ENCODE measurements around the gene NTHL1. TPM values are rescaled to one million over a fixed set of nuclear protein-coding genes. Genes with fewer than 3 reads are reported as not detected.

Gene NTHL1
- total and polyA plus RNA-seq, 2 of the 13 experiments (the other 11 are each of a cell fraction or from before 2014, with no cell fraction given): 47.5 to 64.9 TPM

MicroRNAs encoded within 50 kb of the gene (microRNA counts, 767-probe panel; counts per million panel counts)
- microRNA hsa-miR-1225-3p (not detected), microRNA hsa-miR-1225-5p (not detected)

Small RNA genes within 50 kb of the gene (microRNA-seq; reads per million reads assigned to microRNA genes)
- not detected for gene MIR1225

Small RNA genes within 50 kb of the gene (small RNA-seq; reads per million reads assigned to genes)
- gene MIR1225 (ENCODE audit: insufficient read depth in 2 of 3, insufficient read length in 3 of 3, low read depth in 2 of 3, low replicate concordance in 1 of 3): 0 reads per million in 3 experiments
- 0 reads per million in 3 experiments for gene RN7SL219P (ENCODE audit: insufficient read depth in 2 of 3, insufficient read length in 3 of 3, low read depth in 2 of 3, low replicate concordance in 1 of 3)

Other genes starting within 250 kb of the NTHL1 start
- gene HAGH, start 221.0 kb downstream of the NTHL1 start, total RNA-seq (2016; rRNA removed; fragmentation: Illumina TruSeq; extraction: Trizol): 55.6 and 70.4 TPM in 2 replicates
- 95.4 and 110 TPM in 2 replicates for gene HAGH, start 221.0 kb downstream of the NTHL1 start, polyA plus RNA-seq (2011; rRNA removed)
- 45.3 and 55.1 TPM in 2 replicates for gene FAHD1, start 220.6 kb downstream of the NTHL1 start, total RNA-seq (2016; rRNA removed; fragmentation: Illumina TruSeq; extraction: Trizol)
- 39.0 and 45.0 TPM in 2 replicates for gene FAHD1, start 220.6 kb downstream of the NTHL1 start, polyA plus RNA-seq (2011; rRNA removed)
- gene MEIOB, start 175.7 kb downstream of the NTHL1 start, total RNA-seq (2016; rRNA removed; fragmentation: Illumina TruSeq; extraction: Trizol): not detected in 2 replicates
- 0.05 and 0.17 TPM in 2 replicates for gene MEIOB, start 175.7 kb downstream of the NTHL1 start, polyA plus RNA-seq (2011; rRNA removed)
- not detected in 2 replicates for gene HS3ST6, start 129.4 kb downstream of the NTHL1 start, total RNA-seq (2016; rRNA removed; fragmentation: Illumina TruSeq; extraction: Trizol)
- gene HS3ST6, start 129.4 kb downstream of the NTHL1 start, polyA plus RNA-seq (2011; rRNA removed): not detected in 2 replicates
- gene MSRB1, start 104.6 kb downstream of the NTHL1 start, total RNA-seq (2016; rRNA removed; fragmentation: Illumina TruSeq; extraction: Trizol): 32.1 and 49.0 TPM in 2 replicates
- 75.4 and 84.2 TPM in 2 replicates for gene MSRB1, start 104.6 kb downstream of the NTHL1 start, polyA plus RNA-seq (2011; rRNA removed)
- not detected in 2 replicates for gene RPL3L, start 93.1 kb downstream of the NTHL1 start, total RNA-seq (2016; rRNA removed; fragmentation: Illumina TruSeq; extraction: Trizol)
- 0.17 and 0.30 TPM in 2 replicates for gene RPL3L, start 93.1 kb downstream of the NTHL1 start, polyA plus RNA-seq (2011; rRNA removed)
- gene NDUFB10, start 88.3 kb downstream of the NTHL1 start, total RNA-seq (2016; rRNA removed; fragmentation: Illumina TruSeq; extraction: Trizol): 143 and 157 TPM in 2 replicates
- gene NDUFB10, start 88.3 kb downstream of the NTHL1 start, polyA plus RNA-seq (2011; rRNA removed): 68.6 and 73.7 TPM in 2 replicates
- 1,908 and 1,988 TPM in 2 replicates for gene RPS2, start 83.0 kb downstream of the NTHL1 start, total RNA-seq (2016; rRNA removed; fragmentation: Illumina TruSeq; extraction: Trizol)
- 4,513 and 4,514 TPM in 2 replicates for gene RPS2, start 83.0 kb downstream of the NTHL1 start, polyA plus RNA-seq (2011; rRNA removed)
- gene RNF151, start 81.0 kb downstream of the NTHL1 start, total RNA-seq (2016; rRNA removed; fragmentation: Illumina TruSeq; extraction: Trizol): not detected in 2 replicates
- gene RNF151, start 81.0 kb downstream of the NTHL1 start, polyA plus RNA-seq (2011; rRNA removed): not detected in 2 replicates
- gene TBL3, start 75.8 kb downstream of the NTHL1 start, total RNA-seq (2016; rRNA removed; fragmentation: Illumina TruSeq; extraction: Trizol): 31.2 and 38.0 TPM in 2 replicates
- gene TBL3, start 75.8 kb downstream of the NTHL1 start, polyA plus RNA-seq (2011; rRNA removed): 16.8 and 24.9 TPM in 2 replicates
- 0.21 and 1.4 TPM in 2 replicates for gene NOXO1, start 66.4 kb downstream of the NTHL1 start, total RNA-seq (2016; rRNA removed; fragmentation: Illumina TruSeq; extraction: Trizol)
- 0.69 and 1.4 TPM in 2 replicates for gene NOXO1, start 66.4 kb downstream of the NTHL1 start, polyA plus RNA-seq (2011; rRNA removed)
- 68.3 and 71.7 TPM in 2 replicates for gene GFER, start 63.6 kb downstream of the NTHL1 start, total RNA-seq (2016; rRNA removed; fragmentation: Illumina TruSeq; extraction: Trizol)
- gene GFER, start 63.6 kb downstream of the NTHL1 start, polyA plus RNA-seq (2011; rRNA removed): 28.6 and 35.9 TPM in 2 replicates
- gene SYNGR3, start 57.9 kb downstream of the NTHL1 start, total RNA-seq (2016; rRNA removed; fragmentation: Illumina TruSeq; extraction: Trizol): 0.58 and 0.97 TPM in 2 replicates
- 5.7 and 7.4 TPM in 2 replicates for gene SYNGR3, start 57.9 kb downstream of the NTHL1 start, polyA plus RNA-seq (2011; rRNA removed)
- 9.5 and 13.5 TPM in 2 replicates for gene ZNF598, start 38.0 kb downstream of the NTHL1 start, total RNA-seq (2016; rRNA removed; fragmentation: Illumina TruSeq; extraction: Trizol)
- gene ZNF598, start 38.0 kb downstream of the NTHL1 start, polyA plus RNA-seq (2011; rRNA removed): 14.2 and 17.6 TPM in 2 replicates
- gene NPW, start 28.0 kb downstream of the NTHL1 start, total RNA-seq (2016; rRNA removed; fragmentation: Illumina TruSeq; extraction: Trizol): 0.97 TPM in 1 of 2 replicates, not detected in the other
- 0.24 and 0.25 TPM in 2 replicates for gene NPW, start 28.0 kb downstream of the NTHL1 start, polyA plus RNA-seq (2011; rRNA removed)
- 15.8 and 23.7 TPM in 2 replicates for gene NHERF2, start 20.9 kb downstream of the NTHL1 start, total RNA-seq (2016; rRNA removed; fragmentation: Illumina TruSeq; extraction: Trizol)
- 39.3 and 47.2 TPM in 2 replicates for gene NHERF2, start 20.9 kb downstream of the NTHL1 start, polyA plus RNA-seq (2011; rRNA removed)
- 10.3 and 19.6 TPM in 2 replicates for gene TSC2, start 151 bp upstream of the NTHL1 start, total RNA-seq (2016; rRNA removed; fragmentation: Illumina TruSeq; extraction: Trizol)
- 40.4 and 44.6 TPM in 2 replicates for gene TSC2, start 151 bp upstream of the NTHL1 start, polyA plus RNA-seq (2011; rRNA removed)
- 9.1 and 22.1 TPM in 2 replicates for gene PKD1, start 88.1 kb upstream of the NTHL1 start, total RNA-seq (2016; rRNA removed; fragmentation: Illumina TruSeq; extraction: Trizol)
- gene PKD1, start 88.1 kb upstream of the NTHL1 start, polyA plus RNA-seq (2011; rRNA removed): 23.0 and 40.7 TPM in 2 replicates
- gene RAB26, start 100.8 kb upstream of the NTHL1 start, total RNA-seq (2016; rRNA removed; fragmentation: Illumina TruSeq; extraction: Trizol): 0.45 and 0.86 TPM in 2 replicates
- gene RAB26, start 100.8 kb upstream of the NTHL1 start, polyA plus RNA-seq (2011; rRNA removed): 3.6 and 3.7 TPM in 2 replicates
- 40.3 and 47.9 TPM in 2 replicates for gene TRAF7, start 107.9 kb upstream of the NTHL1 start, total RNA-seq (2016; rRNA removed; fragmentation: Illumina TruSeq; extraction: Trizol)
- 65.6 and 67.9 TPM in 2 replicates for gene TRAF7, start 107.9 kb upstream of the NTHL1 start, polyA plus RNA-seq (2011; rRNA removed)
- gene CASKIN1, start 148.8 kb upstream of the NTHL1 start, total RNA-seq (2016; rRNA removed; fragmentation: Illumina TruSeq; extraction: Trizol): 1.2 and 1.4 TPM in 2 replicates
- gene CASKIN1, start 148.8 kb upstream of the NTHL1 start, polyA plus RNA-seq (2011; rRNA removed): 2.2 and 9.4 TPM in 2 replicates
- gene MLST8, start 157.6 kb upstream of the NTHL1 start, total RNA-seq (2016; rRNA removed; fragmentation: Illumina TruSeq; extraction: Trizol): 25.2 and 30.8 TPM in 2 replicates
- 70.9 and 72.7 TPM in 2 replicates for gene MLST8, start 157.6 kb upstream of the NTHL1 start, polyA plus RNA-seq (2011; rRNA removed)
- 1.7 and 5.8 TPM in 2 replicates for gene BRICD5, start 163.0 kb upstream of the NTHL1 start, total RNA-seq (2016; rRNA removed; fragmentation: Illumina TruSeq; extraction: Trizol)
- gene BRICD5, start 163.0 kb upstream of the NTHL1 start, polyA plus RNA-seq (2011; rRNA removed): 1.6 and 2.0 TPM in 2 replicates
- gene PGP, start 167.0 kb upstream of the NTHL1 start, total RNA-seq (2016; rRNA removed; fragmentation: Illumina TruSeq; extraction: Trizol): 15.6 and 18.3 TPM in 2 replicates
- gene PGP, start 167.0 kb upstream of the NTHL1 start, polyA plus RNA-seq (2011; rRNA removed): 7.3 and 8.4 TPM in 2 replicates
- 10.3 and 19.5 TPM in 2 replicates for gene E4F1, start 175.8 kb upstream of the NTHL1 start, total RNA-seq (2016; rRNA removed; fragmentation: Illumina TruSeq; extraction: Trizol)
- gene E4F1, start 175.8 kb upstream of the NTHL1 start, polyA plus RNA-seq (2011; rRNA removed): 13.8 and 17.2 TPM in 2 replicates
- 0.11 and 0.44 TPM in 2 replicates for gene DNASE1L2, start 188.6 kb upstream of the NTHL1 start, total RNA-seq (2016; rRNA removed; fragmentation: Illumina TruSeq; extraction: Trizol)
- 0.50 and 1.2 TPM in 2 replicates for gene DNASE1L2, start 188.6 kb upstream of the NTHL1 start, polyA plus RNA-seq (2011; rRNA removed)
- 73.8 and 82.0 TPM in 2 replicates for gene ECI1, start 203.8 kb upstream of the NTHL1 start, total RNA-seq (2016; rRNA removed; fragmentation: Illumina TruSeq; extraction: Trizol)
- 102 and 117 TPM in 2 replicates for gene ECI1, start 203.8 kb upstream of the NTHL1 start, polyA plus RNA-seq (2011; rRNA removed)
- 126 and 127 TPM in 2 replicates for gene RNPS1, start 220.3 kb upstream of the NTHL1 start, total RNA-seq (2016; rRNA removed; fragmentation: Illumina TruSeq; extraction: Trizol)
- gene RNPS1, start 220.3 kb upstream of the NTHL1 start, polyA plus RNA-seq (2011; rRNA removed): 124 and 133 TPM in 2 replicates